HG03571 (cell line): ENCODE results near the gene CTXND1.
"Not testable (repeated sequence)": the region's sequence is repeated elsewhere in the genome, so short reads cannot be mapped to it uniquely, and the experiment has no call there.

Source experiments
- ATAC-seq: cut with Tn5 transposase; IDR thresholded peaks from one replicate; pipeline ENCODE4 v1.9.1; 2021; ENCODE audit not compliant: unreplicated experiment

CTXND1 gene

DNA sequence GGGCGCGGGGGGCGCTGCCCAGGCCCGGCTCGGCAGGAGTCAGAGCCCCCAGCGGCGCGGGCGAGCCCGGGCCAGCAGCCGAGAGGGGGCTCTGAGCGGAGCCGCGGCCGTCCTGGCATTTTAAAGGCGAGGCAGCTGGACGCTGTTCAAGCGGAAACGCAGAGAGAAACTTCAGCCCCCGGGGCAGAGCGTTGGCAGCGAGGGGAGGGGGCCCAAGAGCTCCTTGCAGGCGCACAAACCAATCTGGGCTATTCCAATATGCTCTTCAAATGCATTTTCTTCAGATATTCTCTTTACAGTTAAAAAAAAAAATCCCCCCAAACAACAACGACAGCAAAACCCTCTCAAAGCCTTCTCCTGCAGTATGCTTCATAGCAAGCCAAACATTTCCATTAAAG lies at the start of gene CTXND1:
Gene CTXND1 (minus strand): TSS at position 93 of the 398 bp plus-strand sequence. CDS start 50,264 bp downstream, outside the sequence.
- ATAC-seq: no peak

DNA sequence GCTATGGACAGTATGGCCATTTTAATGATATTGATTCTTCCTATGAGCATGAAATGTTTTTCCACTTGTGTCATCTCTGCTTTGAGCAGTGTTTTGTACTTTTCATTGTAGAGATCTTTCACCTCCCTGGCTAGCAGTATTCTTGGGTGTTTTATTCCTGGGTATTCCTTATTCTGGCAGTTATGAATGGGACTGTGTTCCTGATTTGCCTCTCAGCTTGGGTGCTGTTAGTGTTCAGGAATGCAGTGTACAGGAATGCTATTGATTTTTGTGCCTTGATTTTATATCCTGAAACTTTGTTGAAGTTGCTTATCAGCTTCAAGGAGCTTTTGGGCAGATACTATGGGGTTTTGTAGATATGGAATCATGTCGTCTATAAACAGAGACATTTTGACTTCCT lies 49.5 kb upstream of the CTXND1 start:
- no peak for ATAC-seq

DNA sequence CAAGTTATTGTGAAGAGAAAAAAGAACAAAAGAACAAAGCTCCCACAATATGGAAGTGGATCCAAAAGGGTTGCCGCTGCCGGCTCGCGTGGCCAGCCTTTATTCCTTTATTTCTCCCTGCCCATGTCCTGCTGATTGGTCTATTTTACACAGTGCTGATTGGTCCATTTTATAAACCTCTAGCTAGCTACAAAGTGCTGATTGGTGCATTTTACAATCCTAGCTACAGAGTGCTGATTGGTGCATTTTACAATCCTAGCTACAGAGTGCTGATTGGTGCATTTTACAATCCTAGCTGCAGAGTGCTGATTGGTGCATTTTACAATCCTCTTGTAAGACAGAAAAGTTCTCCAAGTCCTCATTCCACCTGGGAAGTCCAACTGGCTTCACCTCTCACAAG lies 43.8 kb upstream of the CTXND1 start:
- ATAC-seq: not testable (repeated sequence)

DNA sequence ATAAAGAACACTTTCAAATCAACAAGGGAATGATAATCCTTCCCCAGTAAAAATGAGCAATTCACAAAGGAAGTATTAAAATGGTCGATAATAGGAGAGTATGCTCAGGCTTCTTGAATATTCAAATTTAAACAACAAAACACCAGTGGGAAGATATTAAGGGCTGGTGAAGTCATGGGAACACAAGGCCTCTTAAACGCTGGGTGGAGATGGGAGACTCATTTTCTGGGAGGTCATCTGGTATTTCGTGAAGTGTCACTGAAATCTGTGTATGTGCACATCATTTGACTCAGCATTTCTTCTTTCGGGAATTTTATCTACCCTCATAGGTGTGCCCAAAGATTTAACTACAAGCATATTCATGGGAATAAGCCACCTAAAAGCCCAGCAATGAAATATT lies 40.1 kb upstream of the CTXND1 start:
- no peak for ATAC-seq

DNA sequence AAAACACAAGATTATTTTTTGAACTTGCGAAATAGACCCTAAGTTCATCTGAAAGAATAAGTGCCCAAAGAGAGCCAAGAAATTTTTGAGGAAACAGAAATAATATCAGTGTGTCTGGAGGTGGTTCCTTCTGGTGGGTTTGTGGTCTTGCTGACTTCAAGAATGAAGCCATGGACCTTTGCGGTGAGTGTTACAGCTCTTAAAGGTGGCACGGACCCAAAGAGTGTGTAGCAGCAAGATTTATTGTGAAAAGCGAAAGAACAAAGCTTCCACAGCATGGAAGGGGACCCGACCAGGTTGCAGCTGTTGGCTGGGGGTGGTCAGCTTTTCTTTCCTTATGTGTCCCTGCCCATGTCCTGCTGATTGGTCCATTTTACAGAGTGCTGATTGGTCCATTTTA lies 38.9 kb upstream of the CTXND1 start:
- ATAC-seq: not testable (repeated sequence)

DNA sequence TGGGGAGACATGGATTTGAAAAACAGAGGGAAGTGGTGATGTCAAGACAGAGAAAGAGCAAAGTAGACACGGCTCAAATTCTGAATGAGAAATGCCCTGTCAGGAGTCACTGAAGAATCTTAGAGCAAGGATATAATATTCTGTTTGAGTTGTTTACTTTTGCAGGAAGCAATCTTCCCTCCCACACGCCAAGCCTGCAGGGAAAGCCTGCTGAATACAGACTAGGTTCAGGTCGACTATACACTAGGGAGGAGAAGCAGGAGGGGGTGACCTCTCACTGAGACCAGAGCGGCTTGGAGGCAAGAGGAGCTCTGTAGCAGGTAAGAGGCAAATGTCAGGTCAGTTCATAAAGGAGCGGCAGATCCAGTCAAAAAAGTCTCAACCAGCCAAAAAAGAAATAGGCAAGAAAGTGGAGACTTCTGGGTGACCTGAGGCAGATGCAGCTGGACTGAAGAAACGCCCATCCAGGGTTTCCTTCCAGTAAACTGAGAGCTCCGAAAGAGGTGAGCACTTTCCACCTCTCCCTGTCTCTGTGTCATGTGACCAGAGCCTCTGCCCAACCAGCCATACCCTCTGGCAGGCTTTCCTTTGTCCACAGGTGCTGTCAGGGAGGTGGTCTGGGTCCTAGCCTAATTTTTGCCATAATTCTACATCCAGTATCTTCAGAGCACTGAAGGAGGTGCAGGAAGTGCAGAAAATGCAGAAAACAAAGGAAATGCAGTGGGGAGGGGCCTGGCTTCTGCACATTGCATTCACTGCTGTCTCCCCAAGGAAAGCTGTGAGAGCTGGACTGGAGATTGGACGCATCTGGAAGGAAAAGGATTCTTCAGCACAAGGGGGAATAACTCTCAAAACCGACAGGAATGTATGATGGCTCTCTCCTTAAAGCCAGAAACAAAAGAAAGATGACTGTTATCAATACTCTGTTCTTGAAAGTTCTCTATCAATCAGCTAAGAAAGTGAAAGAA lies 37.8 kb upstream of the CTXND1 start:
- ATAC-seq: no peak

DNA sequence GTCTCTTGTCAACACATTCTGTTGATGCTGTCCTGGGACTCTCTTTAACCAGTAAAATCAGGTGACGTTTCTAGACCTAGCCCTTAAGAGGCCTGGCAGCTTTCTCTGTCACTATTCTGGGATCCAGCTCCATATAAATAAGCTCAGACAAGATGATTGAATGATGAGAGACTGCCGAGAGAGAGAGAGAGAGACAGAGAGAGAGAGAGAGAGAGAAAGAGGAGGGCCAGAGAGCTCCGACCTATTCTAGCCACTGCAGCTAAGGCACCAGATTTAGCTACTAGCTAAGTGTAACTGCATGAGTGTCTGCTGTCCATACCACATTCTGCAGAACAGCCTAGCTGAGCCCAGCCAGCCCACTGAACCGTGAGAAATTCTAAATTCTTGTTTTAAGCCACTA lies 36.1 kb upstream of the CTXND1 start:
- no peak for ATAC-seq

DNA sequence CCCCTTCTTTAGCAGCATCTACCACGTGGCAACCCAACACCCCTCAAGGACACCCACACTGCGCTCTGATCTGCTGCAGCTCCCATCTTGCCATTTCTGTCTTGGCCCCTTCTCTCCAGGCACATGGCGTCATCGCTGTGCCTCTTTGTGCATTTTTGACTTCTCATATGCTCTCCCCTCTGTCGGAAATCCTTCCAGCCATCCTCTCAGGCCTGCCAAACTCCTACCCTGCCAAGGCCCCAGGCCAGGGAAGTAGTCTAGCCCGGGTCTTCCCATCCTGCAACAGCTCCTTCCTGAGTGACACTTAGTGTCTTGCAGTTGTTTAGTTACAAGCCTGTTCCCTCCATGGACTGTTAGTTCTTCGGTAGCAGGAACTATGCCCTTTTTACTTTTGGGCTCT lies 34.0 kb upstream of the CTXND1 start:
- no peak for ATAC-seq

DNA sequence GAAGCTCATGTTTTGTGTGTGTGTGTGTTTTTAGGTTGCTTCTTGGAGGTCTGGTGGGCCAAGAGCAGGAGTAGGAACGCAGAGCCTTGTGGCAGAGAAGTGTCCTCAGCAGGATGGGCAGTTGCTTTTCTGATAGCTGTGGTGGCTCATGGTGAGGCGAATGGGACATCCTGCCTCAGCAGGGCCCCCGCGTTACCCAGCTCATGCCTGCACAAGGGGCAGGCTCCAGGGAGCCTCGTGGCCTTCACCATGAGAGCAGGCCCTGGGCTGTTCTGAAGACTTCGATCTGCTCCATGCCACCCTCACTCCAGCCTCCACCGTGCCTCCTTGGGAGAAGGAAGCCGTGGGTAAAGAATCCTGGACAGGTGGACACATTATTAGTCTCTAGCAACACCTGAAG lies 33.4 kb upstream of the CTXND1 start:
- ATAC-seq: no peak

DNA sequence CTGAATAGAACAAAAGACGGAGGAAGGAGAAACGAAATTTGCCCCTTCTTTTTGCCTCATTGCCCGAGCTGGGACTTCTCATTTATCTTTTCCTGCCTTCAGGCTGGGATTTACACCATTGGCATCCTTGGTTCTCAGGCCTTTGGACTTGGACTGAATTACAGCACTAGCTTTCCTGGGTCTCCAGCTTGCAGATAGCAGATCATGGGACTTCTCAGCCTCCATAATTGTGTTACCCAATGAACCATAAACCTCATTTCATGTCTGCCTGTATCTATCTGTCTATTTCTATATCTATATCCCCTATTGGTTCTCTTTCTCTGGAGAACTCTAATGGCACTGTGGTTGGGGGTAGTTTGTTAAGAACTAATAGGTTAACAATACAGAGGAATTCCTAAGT lies 31.5 kb upstream of the CTXND1 start:
- no peak for ATAC-seq

DNA sequence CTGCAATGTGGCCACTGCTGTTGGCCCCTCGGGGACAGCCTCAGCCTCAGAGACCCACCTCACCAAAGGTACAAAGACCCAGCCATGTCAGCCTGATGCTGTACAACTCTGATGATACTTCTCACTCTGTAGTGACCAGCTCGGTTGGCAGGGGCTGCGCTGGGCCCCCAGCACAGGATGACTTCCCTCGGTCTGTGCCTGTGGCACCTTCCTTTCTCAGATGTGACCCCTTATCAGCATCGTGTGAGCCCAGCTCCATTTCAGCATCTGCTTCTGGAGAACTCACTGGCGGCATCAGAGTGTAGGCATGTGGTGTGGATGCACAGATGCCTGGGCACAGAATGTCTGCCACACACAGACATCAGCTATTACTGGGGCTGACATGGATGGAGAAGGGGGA lies 25.1 kb upstream of the CTXND1 start:
- ATAC-seq: no peak

DNA sequence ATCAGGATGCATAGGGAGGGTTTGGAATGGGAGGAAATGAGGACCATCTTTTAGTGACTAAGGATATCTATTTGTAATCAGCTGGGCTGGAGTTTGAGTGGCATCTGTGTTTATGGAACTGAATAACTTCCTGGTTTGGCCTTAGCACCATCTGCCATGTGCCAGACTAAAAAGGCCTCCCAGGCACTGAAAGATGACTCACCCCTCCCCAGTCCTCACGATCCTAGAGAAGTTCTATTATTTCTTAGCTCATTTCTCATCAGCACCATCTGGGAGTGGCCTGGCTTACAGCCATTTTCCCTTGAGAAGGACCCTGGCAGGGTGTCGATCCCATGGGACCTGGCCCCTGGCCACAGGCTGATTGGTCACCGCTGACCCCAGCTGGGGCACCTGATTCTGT lies 23.9 kb upstream of the CTXND1 start:
- no peak for ATAC-seq

DNA sequence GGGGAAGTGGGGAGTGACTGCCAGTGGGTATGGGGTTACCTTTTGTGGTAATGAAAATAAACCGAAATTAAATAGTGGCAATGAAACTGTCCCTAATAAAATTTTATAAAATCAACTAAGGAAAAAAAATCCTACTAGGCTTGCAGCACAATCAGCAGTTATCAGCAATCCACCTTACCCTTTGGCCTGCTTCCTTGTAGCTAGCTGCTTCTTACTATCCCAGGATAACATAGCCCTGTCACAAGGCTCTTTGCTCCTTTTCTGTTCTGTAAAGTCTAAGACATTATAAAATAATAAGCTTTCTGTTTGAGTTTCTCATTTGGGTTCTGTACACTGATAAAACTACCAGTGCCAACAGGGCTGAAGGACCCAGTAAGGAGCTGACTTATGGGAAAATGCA lies 23.0 kb upstream of the CTXND1 start:
- no peak for ATAC-seq

DNA sequence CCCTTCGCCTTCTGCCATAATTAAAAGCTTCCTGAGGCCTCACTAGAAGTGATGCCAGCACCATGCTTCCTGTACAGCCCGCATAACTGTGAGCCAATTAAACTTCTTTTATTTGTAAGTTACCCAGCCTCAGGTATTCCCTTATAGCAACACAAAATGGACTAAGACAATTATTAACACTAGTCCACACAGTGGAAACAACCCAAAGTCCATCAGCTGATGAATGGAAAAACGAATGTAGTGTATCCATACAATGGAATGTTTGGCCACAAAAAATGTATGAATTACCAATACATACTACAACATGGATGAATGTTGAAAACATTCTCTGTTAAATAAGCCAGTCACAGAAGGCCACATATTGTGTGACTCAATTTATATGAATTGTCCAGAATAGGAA lies 22.5 kb upstream of the CTXND1 start:
- ATAC-seq: no peak

DNA sequence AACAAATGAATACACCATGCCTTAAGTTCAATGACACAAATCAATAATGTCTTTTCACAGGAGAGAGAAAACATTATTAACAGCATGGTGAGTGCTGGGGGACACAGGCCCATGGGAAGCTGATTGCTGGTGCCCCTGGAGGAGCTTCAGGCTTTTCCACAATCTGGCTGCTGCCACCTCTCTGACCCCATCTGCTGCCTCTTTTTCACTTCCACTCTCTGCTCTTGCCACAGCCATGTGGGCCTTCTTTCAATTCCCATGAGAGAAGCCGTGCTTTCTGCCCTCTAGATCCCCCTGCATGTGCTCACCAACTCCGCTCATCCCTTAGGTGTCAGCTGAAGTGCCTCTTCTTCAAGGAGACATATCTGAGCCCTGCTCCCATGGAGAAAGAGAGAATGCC lies 21.0 kb upstream of the CTXND1 start:
- ATAC-seq: no peak

DNA sequence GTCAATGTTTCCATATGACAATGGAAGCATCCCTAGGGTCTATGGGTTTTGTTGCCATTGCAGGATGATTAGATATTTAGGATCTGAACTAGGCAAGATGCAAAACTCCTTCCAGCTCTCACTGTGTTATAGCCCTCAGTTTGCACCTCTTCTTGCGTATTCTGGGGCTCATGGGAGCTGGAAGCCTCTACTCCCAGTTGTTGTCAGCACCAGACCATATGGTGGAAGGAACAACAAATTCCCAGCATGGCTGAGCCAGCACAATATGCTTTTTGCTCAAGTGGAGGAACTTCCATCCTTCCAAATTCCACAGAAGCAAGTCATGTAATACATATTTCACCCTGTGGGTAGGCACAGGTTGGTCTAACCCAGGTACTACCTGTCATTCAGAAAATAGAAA lies 18.5 kb upstream of the CTXND1 start:
- ATAC-seq: no peak

DNA sequence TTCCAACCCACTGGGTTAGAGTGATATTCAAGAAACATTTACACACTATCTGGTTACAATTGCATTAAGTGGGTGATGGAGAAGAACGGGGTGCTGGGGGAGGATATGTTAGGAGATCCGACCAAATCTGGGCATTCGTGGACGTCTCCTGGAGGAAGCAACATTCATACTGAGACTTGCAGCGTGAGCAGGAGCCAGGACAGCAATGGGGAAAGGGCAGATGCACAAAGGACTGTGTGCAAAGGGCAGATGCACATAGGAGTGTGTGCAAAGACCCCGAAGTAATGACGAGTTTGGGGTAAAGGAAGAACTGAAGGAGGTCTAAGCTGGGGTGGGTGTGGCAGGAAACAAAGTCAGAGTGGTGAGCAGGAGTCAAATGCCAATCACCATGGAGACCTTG lies 16.1 kb upstream of the CTXND1 start:
- ATAC-seq: no peak

DNA sequence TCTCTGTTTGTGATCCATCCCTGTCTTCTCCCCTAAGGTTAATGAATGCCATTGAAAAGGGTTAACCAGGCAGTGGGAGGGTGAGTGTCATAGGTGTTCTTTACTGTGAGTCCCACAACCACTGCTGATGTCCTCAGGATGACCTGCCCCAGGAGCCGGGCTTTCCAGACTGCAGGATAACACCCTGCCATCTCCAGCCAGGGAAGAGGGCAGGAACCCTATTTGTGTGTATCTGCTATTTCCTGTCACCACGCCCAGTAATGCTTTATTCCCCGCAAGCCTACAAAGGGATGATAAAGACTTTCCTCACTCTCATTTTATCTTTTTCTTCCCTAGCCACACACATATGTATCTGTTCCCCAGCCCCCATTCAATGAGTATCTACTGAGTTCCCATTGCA lies 15.6 kb upstream of the CTXND1 start:
- ATAC-seq: no peak

DNA sequence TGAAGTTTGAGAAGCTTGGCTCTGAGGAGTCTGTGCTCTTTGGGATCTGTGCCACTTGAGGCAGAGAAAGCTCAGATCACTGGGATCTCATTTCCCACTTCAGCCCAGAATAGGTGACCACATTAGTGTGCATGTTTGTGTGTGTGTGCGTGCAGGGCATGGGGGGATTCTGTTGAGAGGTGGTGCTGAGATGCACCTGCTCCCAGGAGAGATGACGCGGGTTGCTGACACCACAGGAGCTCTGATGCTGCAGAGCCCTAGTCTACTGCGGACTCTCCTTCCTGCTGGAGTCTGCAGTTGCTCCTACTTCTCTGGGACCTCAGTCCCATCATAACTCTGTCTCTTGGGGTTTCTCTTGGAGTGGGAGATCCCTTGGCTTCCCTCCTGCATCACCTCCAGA lies 14.7 kb upstream of the CTXND1 start:
- no peak for ATAC-seq

DNA sequence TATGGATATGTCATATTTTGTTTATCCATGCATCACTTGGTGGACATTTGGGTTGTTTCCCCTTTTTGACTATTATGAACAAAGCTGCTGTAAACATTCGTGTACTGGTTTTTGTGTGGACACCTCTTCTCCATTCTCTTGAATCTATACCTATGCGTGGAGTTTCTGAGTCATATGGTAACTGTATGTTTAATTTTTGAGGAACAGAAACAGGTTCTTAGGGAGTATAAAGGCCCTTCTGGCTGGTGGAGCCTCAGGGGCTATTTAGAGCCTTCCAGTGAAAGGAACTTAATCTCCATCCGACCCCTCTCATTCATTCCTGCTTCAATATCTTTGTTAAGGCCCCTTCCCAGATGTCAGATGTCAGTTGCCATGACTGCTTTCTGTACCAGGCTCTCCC lies 14.1 kb upstream of the CTXND1 start:
- no peak for ATAC-seq

DNA sequence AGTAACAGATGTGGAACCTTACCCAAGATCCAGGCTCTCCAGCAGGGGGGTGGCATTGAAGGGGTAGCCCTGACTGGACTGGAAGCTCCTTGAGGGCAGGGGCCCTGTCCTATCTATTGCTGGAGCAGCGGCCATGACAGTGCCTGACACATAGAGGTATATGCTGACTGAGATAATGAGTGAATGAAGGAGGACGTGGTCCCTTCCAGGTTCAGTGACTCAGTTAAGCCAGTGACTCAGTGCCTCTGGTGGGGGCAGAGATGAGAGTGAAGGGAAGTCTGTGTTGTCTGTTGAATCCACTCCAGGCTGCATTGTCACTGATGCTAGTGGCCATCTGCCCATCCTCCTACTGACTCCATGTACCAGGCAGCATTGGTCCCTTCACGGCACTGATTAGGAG lies 13.0 kb upstream of the CTXND1 start:
- no peak for ATAC-seq

DNA sequence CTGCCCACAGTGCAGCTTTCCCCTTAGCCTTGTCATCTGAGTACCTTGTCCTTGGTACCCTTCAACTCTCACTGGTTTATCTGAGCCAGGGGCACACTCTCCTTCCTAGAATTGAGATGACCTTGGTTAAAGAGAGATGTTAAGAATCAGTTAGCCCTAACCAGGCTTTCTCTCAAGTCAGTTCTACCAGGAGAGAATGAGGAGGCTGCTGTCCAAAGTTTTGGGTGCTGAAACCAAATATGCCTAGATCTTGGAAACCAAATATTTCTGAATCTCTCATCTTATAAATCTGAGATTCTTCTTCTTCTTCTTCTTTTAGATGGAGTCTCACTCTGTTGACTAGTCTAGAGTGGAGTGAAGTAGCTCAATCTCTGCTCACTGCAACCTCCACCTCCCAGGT lies 12.0 kb upstream of the CTXND1 start:
- no peak for ATAC-seq

DNA sequence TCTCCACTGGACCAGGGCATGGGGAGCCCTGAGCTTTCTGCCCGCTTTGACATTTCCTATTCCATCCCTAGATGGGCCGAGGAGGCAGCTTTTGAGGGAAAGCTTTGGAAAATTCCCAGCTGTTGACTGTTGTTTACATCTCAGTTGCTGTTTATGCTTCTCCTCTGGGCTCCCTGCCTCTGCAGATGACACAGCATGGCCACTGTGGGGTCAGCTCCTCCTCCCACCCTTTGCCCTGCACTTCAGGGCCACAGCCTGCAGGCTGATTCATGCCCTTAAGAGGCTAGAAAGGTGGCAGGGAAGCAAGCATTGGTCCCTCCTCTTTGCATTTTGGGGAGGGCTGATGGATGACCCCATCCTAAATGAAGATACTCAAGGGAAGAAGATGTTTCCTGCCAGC lies 8.5 kb upstream of the CTXND1 start:
- ATAC-seq: no peak
